K562 (cell line): ENCODE measurements around the gene TRMT2A. TPM values are rescaled to one million over a fixed set of nuclear protein-coding genes. Genes with fewer than 3 reads are reported as not detected.

Experiments used
- BCOR ChIP-seq: fragments of 450-650 bp; IDR thresholded peaks from 2 replicates; pipeline ENCODE4 v1.6.1; 2016
- ELF2 ChIP-seq: fragments of 250-450 bp; sonication (Bioruptor Pico); IDR thresholded peaks from 2 replicates; pipeline ENCODE4 v1.5.0; 2021; ENCODE audit warnings: mild to moderate bottlenecking
- HMGN3 ChIP-seq: IDR thresholded peaks from 2 replicates; pipeline ENCODE4 v1.6.1; 2011; ENCODE audit warnings: borderline replicate concordance, low read depth, mild to moderate bottlenecking, mixed read lengths, low read length; ENCODE audit not compliant: insufficient read length; ENCODE audit errors: extremely low read depth
- KDM4B ChIP-seq, 2 experiments: fragments of 450-650 bp in 1 of 2; sonication (generic) in 1 of 2; IDR thresholded peaks; 2 replicates each; pipeline ENCODE4 v1.6.1; 2016 to 2017; ENCODE audit warnings: borderline replicate concordance in 2 of 2, antibody characterized with exemption in 1 of 2, low read depth in 1 of 2, mild to moderate bottlenecking in 1 of 2
- KLF10 ChIP-seq: fragments of 250-450 bp; sonication (Bioruptor Pico); IDR thresholded peaks from 2 replicates; pipeline ENCODE4 v1.6.1; 2021; ENCODE audit warnings: matching md5 sums
- L3MBTL2 ChIP-seq: fragments of 450-650 bp; IDR thresholded peaks from 2 replicates; pipeline ENCODE4 v1.6.1; 2016; ENCODE audit warnings: mild to moderate bottlenecking, moderate library complexity
- MCM2 ChIP-seq: fragments of 450-650 bp; IDR thresholded peaks from 2 replicates; pipeline ENCODE4 v1.6.1; 2017; ENCODE audit warnings: low read depth, mild to moderate bottlenecking
- NCOR1 ChIP-seq: fragments of 450-650 bp; IDR thresholded peaks from 2 replicates; pipeline ENCODE4 v1.6.1; 2016; ENCODE audit warnings: mild to moderate bottlenecking, moderate library complexity
- NRF1 ChIP-seq, 2 experiments: fragments of 450-650 bp; IDR thresholded peaks in 1 of 2; conservative IDR thresholded peaks in 1 of 2; 2 replicates each; pipeline ENCODE4 v1.6.1; 2014; ENCODE audit warnings: mild to moderate bottlenecking in 2 of 2
- POLR2G ChIP-seq: fragments of 200-400 bp; formaldehyde crosslinking; IDR thresholded peaks from 2 replicates; pipeline ENCODE4 v1.6.1; 2017; ENCODE audit warnings: low read depth, mild to moderate bottlenecking, antibody characterized with exemption, low read length, moderate library complexity
- PTRF ChIP-seq: fragments of 450-650 bp; IDR thresholded peaks from 2 replicates; pipeline ENCODE4 v1.6.1; 2016; ENCODE audit warnings: mild to moderate bottlenecking, missing genetic modification characterization, missing compliant biosample characterization
- RREB1 ChIP-seq: fragments of 250-450 bp; sonication (Bioruptor Pico); IDR thresholded peaks from 2 replicates; pipeline ENCODE4 v1.4.0; 2020
- SIRT6 ChIP-seq: IDR thresholded peaks from one replicate; pipeline ENCODE4 v1.6.1; 2012; ENCODE audit warnings: low read depth, mild to moderate bottlenecking, control low read depth, inconsistent platforms, low read length, moderate library complexity
- SMC3 ChIP-seq: conservative IDR thresholded peaks from 2 replicates; pipeline ENCODE4 v1.6.1; 2011; ENCODE audit warnings: low read depth, low read length, improper control_type of control experiment; ENCODE audit not compliant: insufficient read depth
- SP2 ChIP-seq: IDR thresholded peaks from 2 replicates; pipeline ENCODE4 v1.6.1; 2011; ENCODE audit warnings: mild to moderate bottlenecking, low read depth, low read length, moderate library complexity; ENCODE audit not compliant: poor library complexity, severe bottlenecking; ENCODE audit errors: extremely low read depth
- STAT5B ChIP-seq: fragments of 250-450 bp; sonication (Bioruptor Pico); IDR thresholded peaks from 2 replicates; pipeline ENCODE4 v1.8.0; 2021; ENCODE audit warnings: mild to moderate bottlenecking, inconsistent platforms
- TAF15 ChIP-seq: fragments of 200-400 bp; formaldehyde crosslinking; IDR thresholded peaks from 2 replicates; pipeline ENCODE4 v1.6.1; 2017; ENCODE audit warnings: mild to moderate bottlenecking, low read depth, low read length, moderate library complexity
- TOE1 ChIP-seq, 2 experiments: fragments of 450-650 bp in 1 of 2; sonication (generic) in 1 of 2; formaldehyde crosslinking in 1 of 2; IDR thresholded peaks; 2 replicates each; pipeline versions ENCODE4 v1.7.1 to v1.8.0; 2016 to 2022; ENCODE audit warnings: borderline replicate concordance in 2 of 2, mild to moderate bottlenecking in 2 of 2, antibody characterized with exemption in 1 of 2, inconsistent platforms in 1 of 2, low read depth in 1 of 2, missing genetic modification reagents in 1 of 2, moderate library complexity in 1 of 2
- polyA plus RNA-seq, 8 experiments: library from polyadenylated mRNA; depleted of rRNA in 4 of 8; stranded (reverse) in 5 of 8; unstranded in 3 of 8; fragments of >200 nt; fragmentation: Nextera tagmentation in 2 of 8; fragmentation: Illumina TruSeq in 1 of 8; extraction: Ambion mirVana in 2 of 8; extraction: Trizol in 1 of 8; gene quantifications; 2 replicates each; pipeline versions ENCODE4 v1.2.1 to v1.2.3, GENCODE V29; 2011 to 2014; ENCODE audit warnings: inconsistent platforms in 1 of 8, missing spikeins in 1 of 8
- total RNA-seq, 7 experiments: library from RNA; depleted of rRNA in 6 of 7; stranded (reverse); fragments of >200 nt in 6 of 7; fragmentation: Illumina TruSeq in 2 of 7; extraction: Trizol in 2 of 7; gene quantifications; 2 replicates each; pipeline versions ENCODE4 v1.2.1 to v1.2.3, GENCODE V29; 2011 to 2021; ENCODE audit warnings: low replicate concordance in 1 of 7
- TF ChIP-seq, protein P1 (sequence below): sonication (generic); formaldehyde crosslinking; IDR thresholded peaks from 2 replicates; pipeline ENCODE4 v1.8.0; 2022; ENCODE audit warnings: missing genetic modification reagents, mild to moderate bottlenecking, borderline replicate concordance

The TRMT2A gene
- total and polyA plus RNA-seq, 9 of the 15 experiments (the other 6 are each of a cell fraction or from before 2014, with no cell fraction given) = 1.6 to 265 (median 140) TPM

DNA sequence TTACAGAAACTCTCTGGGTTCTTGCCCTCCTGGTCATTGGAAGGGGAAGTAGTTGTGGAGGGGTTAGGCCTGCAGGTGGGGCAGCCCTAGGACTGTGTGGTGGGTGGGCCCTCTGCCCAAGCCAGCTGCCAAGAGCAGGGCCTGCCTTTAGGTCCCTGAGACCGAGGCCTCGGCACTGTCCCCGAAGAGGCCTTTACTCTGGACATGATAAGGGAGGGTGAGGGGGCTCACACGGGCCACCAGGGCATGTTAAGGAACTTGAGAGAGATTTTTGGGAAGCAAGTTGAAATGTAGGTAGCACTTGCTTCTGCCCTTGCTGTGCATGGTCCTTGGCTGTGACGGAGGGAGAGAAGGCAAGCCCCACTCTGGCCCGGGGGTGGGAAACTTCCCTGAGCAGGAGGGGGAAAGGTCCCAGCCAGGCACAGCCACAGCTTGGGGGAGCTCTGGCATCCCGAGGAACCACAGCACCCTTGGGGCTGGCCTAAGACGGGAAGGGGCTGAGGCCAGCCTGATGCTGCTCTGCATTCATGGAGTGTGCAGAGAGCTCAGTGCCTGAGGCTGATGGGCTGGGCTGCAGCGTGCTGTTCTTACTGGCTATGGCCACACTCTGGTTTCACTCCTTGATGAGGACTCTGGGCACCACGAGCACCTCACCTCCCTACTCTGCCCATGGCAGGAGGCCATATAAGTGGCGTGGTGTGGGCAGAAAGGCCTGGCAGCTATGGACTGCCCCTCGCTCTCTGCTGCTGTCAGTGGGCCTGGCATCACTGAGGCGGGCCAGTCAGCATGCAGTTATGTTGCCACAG is 8.9 kb downstream of the TRMT2A start (continued):
- TF ChIP-seq SMC3 (0 out of 2 replicates have a peak, but pooled peaks have one; percentile 7), RREB1 (CRISPR knock-in tag) (no peak), L3MBTL2 (no peak), ELF2 (CRISPR knock-in tag) (no peak), NRF1 (conservative IDR thresholded peaks at IDR 0.05 in 1 of 2, IDR thresholded peaks at IDR 0.05 in 1 of 2) (no peak), SP2 (no peak), SIRT6 (peak; percentile 61), BCOR (no peak), TAF15 (no peak), KLF10 (CRISPR knock-in tag) (no peak), HMGN3 (no peak), KDM4B (IDR thresholded peaks at IDR 0.05; ENCODE audit: borderline replicate concordance in 2 of 2, low read depth in 1 of 2) (no peak), PTRF (tag) (no peak), MCM2 (no peak), POLR2G (peak; percentile 79), NCOR1 (no peak), TOE1 (IDR thresholded peaks at IDR 0.05; ENCODE audit: borderline replicate concordance) (no peak), TOE1 (CRISPR knock-in tag; IDR thresholded peaks at IDR 0.05; ENCODE audit: borderline replicate concordance, low read depth) (no peak), STAT5B (no peak)
- TF ChIP-seq, protein P1, sequence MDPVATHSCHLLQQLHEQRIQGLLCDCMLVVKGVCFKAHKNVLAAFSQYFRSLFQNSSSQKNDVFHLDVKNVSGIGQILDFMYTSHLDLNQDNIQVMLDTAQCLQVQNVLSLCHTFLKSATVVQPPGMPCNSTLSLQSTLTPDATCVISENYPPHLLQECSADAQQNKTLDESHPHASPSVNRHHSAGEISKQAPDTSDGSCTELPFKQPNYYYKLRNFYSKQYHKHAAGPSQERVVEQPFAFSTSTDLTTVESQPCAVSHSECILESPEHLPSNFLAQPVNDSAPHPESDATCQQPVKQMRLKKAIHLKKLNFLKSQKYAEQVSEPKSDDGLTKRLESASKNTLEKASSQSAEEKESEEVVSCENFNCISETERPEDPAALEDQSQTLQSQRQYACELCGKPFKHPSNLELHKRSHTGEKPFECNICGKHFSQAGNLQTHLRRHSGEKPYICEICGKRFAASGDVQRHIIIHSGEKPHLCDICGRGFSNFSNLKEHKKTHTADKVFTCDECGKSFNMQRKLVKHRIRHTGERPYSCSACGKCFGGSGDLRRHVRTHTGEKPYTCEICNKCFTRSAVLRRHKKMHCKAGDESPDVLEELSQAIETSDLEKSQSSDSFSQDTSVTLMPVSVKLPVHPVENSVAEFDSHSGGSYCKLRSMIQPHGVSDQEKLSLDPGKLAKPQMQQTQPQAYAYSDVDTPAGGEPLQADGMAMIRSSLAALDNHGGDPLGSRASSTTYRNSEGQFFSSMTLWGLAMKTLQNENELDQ (CRISPR knock-in tag) = no peak
